GM12872 (cell line): ENCODE results near the gene EFCAB5.

Experiments
- TF ChIP-seq, protein P1 (sequence below): IDR thresholded peaks from 3 replicates; pipeline ENCODE4 v1.5.1; 2011; ENCODE audit warnings: low read depth, mild to moderate bottlenecking, low read length, moderate library complexity; ENCODE audit not compliant: insufficient read depth

Gene EFCAB5

DNA sequence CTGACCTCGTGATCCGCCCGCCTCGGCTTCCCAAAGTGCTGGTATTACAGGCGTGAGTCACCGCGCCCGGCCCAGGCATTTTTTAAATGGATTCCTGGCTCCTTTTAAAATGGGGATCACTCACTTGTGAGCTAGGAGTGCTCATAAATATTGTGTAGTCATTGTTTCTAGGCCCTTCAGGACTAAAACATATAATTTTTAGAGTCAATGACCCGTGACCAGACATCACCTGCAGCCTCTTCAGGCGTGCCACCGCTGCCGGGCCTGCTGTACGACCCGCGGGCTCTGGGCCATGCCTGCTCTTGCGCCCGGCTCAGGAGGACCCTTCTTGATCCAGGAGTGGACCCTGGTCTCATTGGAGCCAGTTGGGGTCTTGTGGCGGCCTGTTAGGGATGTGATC lies 30.8 kb downstream of the EFCAB5 start:
- TF ChIP-seq, protein P1, sequence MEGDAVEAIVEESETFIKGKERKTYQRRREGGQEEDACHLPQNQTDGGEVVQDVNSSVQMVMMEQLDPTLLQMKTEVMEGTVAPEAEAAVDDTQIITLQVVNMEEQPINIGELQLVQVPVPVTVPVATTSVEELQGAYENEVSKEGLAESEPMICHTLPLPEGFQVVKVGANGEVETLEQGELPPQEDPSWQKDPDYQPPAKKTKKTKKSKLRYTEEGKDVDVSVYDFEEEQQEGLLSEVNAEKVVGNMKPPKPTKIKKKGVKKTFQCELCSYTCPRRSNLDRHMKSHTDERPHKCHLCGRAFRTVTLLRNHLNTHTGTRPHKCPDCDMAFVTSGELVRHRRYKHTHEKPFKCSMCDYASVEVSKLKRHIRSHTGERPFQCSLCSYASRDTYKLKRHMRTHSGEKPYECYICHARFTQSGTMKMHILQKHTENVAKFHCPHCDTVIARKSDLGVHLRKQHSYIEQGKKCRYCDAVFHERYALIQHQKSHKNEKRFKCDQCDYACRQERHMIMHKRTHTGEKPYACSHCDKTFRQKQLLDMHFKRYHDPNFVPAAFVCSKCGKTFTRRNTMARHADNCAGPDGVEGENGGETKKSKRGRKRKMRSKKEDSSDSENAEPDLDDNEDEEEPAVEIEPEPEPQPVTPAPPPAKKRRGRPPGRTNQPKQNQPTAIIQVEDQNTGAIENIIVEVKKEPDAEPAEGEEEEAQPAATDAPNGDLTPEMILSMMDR = no peak

DNA sequence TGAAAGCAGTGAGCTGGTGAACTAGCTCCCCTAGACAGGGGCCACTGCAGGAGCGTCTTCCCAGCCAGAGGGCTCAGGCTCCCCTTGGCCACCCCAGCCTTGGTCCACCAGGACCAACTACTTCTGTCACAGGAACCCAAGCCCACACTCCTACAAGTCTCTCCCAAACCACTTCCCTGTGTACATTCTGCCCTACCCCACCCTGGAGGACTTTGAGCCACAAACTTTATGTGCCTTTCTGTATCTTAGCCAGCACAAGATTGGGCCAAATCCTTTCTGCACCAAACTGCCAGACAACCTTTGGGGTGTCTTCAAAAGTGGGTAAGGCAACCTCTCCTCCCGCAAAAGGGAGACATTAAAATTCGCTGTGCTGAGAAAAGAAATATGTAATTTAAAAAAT lies 31.6 kb downstream of the EFCAB5 start:
- TF ChIP-seq, protein P1 = no peak

DNA sequence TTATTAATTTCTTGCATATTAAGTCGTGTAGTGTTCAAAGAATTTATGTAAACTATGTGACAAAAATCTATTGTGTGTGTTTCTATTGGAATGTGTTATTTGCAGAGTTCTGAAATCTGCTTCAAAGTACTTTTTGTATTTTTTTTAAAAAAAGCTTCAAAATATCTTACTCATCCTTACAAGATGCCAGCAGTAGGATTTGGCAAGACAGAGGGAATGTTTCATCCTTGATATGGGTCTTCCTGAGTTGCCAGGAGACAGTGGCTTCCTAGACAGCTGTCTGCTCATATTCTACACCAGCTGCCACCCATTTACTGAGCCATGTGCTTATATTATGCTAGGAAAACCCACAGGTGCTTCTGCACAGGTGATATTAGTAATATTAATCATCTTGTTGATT lies 36.4 kb downstream of the EFCAB5 start:
- TF ChIP-seq, protein P1 = no peak

DNA sequence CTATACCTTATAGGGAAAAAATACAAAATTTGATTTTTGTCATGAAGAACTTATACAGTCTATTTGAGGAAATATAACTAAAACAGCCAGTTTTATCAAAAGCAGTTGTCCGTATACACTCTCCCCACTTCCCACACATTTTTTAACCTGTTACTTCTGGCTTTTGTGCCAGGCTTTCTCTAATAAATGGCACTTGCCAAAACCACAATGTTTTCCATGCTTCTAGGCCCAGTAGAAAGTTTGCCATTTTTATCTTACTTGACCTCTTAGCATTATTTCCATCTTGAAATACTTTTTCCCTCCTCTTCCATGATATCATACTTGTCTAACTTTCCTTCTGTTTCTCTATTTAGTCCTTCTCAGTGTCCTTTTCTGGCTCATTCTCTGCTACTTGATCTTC lies 38.8 kb downstream of the EFCAB5 start:
- TF ChIP-seq, protein P1 = no peak

DNA sequence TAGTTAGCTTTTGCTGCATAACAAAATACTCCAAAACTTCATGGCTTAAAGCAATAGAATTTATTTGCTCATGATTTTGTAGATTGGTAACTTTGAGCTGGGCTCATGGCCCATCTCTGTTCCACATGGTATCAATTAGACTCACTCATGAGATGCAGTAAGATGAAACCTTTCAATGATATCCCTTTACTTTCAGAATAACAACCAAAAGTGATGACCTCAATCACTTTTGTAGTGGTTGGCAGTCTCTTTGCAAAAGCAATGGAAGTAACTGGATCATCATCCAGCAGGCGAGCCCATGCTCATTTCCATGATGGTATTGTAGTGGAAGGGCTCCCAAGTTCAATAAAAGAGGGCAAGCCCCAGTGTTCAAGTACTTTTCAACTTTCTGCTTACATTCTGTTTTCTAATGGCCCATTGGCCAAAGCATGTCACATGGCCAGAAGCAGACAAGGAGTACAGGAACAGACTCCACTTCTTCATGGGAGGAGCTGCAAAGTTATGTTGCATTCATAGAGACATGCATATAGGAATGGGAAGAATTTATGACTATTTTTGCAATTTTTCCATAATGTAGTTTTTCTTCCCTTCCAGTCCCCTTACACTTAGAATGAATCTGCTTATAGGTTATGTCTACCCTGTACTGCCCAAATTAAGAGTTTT lies 41.7 kb downstream of the EFCAB5 start:
- TF ChIP-seq, protein P1 = no peak

DNA sequence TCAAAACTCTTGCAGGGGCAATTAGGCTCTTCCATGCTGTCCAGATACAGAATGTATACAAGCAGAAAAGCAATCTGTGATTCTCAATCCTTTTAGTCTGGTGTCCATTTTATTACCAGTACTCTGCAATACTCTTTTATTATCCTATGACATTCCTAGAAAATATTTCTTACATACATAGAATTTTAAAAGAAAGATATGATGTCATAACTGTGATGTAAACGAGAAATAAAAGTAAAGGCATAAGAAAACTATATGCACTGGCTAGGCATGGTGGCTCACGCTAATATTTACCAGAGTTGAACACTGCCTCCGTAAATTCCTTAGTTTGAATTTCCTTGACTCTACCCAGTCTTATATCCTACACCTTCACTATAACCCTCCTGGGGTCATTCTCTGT lies 55.0 kb downstream of the EFCAB5 start:
- TF ChIP-seq, protein P1 = no peak

DNA sequence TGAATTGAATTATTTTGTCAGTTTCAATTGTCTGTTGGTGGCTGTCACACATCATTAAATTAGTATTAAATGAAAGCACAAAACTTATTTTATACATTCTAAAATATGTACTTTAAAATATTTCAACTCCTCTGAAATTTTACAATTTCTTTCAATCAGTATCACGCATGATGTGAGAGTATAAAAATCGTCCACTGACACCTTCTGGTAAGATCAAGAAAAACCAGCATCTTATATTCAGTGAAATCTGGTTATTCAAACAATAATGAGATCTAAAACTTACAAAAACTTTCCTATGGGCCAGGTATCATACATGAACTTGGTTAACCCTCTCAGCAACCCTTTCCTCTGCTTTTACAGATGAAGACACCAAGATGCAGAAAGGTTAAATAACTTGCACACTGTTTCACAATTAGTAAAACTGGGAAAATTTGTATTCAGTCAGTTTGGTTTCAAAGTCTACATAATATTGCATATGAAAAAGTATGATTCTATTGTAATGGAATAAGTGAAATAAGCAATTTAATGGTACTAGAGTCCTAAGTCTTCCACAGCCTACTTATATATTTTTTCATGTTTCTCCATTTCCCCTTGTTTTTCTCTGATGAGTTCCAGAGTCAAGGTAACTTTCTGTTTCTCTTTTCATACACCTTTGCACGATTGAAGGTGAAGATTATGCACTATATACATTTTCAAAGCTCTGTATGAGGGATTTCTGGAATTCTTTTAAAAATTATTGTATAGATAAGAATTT lies 58.7 kb downstream of the EFCAB5 start:
- TF ChIP-seq, protein P1 = no peak
